GM21786 (cell line): Measurements from ENCODE around the gene SHROOM2.

ENCODE experiments used
- ATAC-seq: cut with Tn5 transposase; IDR thresholded peaks from one replicate; pipeline ENCODE4 v1.9.1; 2021; ENCODE audit not compliant: unreplicated experiment

The SHROOM2 gene

DNA sequence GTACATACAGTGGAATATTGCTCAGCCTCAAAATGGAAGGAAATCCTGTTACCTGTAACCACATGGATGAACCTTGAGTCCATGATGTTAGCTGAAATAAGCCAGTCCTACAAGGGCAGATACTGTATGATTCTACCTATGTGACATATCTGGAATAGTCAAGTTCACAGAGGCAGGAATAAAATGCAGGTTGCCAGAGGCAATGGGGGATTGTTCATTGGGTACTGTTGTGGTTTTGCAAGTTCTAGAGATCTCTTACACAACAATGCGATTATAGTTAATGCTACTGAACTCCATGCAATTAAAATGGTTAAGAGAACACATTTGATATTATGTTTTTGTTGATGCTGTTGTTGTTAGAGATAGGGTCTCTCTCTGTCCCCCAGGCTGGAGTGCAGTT lies 74.6 kb downstream of the SHROOM2 start:
- ATAC-seq, result no peak

DNA sequence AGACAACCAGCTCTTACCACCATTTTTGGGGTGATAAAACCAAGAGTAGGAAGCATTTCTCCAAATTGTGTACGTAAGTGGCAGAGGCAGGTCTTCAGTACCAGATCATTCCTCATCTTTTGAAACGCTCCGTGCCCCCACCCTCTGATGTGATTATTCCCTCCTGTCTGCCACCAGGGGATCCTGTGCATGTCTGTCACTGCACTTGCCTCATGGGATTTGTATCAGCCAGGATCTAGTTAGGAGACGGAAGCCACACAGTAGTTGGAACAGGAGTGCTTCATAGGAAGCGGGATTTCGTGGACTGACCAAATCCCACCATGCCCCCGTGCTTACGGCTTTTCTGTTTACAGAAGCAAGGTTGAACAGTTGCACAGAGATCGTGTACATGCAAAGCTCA lies 75.5 kb downstream of the SHROOM2 start:
- no peak for ATAC-seq

DNA sequence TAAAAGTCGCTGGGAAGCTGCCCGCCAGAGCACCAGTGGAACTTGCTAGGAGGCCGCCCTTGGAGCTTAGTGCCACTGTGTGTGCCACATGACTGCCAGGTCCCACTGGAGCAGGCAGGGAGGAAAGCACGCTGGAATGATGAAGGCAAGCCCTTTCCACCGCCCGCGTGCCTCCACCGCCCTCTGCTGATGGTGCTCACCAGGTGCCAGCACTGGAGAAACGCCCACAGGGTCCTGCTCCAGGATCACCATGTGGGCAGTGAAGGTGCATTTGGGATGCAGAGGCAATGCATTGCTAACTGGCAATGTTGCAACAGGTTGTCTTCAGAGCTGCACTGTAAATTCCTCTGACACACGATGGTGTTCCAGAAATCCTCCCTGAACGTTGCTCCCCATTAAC lies 76.3 kb downstream of the SHROOM2 start:
- ATAC-seq, result no peak

DNA sequence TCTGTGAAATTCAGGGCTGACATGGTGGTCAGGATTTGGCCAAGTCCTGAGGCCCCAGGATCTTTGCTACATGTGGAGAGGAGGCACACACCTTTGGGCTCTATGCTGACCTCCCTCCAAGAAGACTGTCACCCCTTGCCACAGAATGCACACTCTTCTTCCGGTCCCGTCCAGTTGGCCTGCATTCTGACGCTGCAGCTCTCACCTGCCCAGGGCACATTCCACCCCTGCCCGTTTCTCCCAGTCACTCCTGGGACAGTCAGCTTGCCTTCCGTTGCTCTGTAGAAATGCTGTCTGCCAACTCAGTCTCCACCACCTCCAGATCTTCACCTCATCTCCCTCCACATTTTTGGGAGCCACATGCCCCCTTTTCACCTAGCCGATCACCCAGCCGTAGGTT lies 76.7 kb downstream of the SHROOM2 start:
- ATAC-seq, result no peak

DNA sequence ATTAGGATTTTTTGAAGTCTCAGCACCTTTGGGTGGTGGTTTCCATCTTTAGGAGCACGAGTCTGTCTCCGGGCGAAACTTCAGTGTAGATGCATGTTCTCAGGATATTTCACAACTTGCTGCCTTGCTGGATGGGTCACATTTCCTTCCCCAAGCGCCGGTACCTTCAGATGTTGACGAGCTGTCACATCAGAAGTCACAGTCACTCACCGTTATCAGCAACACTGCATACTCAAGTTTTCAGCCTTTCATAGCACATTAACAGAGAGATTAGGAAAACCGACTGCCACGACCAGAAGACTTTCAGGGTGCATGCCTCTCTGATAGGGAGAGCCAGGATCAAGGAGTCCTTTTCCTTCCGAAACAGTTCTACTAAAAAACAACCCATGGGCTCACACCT lies 77.8 kb downstream of the SHROOM2 start:
- ATAC-seq, result no peak

DNA sequence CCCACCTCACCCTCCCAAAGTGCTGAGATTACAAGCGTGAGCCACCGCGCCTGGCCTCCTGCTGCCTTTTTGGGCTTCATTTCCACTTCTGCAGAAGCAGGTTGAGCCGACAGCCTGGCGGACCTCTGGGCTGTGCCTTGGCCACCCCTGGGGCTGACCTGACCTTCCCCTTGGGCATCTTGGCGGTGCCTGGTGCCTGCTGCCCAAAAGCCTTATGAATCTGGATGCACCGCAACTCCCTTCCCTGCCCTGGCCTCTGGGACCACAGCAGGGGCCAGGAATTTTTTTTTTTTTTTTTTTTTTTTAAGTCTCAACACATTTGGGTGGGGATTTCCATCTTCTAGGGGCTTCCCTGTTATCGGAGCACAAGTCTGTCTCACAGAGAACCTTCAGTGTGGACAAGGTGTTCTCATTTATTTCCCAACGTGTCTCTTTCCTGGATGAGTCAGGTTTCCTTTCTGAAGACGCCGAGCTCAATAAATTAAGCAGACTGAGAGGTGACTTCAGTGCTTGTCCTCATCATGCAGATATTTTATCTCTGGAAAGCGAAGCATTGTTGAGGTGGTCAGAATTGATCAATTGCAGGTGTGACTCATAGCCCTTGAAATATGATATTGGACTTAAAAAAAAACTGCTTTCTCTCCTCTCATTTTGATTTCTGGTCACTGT lies 79.7 kb downstream of the SHROOM2 start:
- no peak for ATAC-seq

DNA sequence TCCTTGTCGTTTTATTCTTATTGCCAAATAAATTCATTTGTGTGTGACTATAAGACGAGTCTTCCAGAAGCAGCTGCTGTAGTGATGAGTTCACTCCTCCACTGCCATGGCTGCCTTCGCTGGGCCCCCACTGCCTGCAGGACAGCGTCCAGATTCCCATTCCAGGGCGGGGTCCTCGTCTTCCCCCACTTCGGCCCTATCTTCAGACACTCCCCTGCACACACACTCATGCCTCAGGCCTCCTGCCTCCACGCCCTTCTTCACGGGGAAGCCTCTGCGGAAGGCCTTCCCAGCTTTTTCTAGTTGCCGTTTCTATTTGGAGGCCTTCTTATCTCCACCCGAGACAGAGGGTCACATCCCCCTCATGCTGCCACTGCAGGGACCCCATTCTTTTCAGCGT lies 80.4 kb downstream of the SHROOM2 start:
- no peak for ATAC-seq

DNA sequence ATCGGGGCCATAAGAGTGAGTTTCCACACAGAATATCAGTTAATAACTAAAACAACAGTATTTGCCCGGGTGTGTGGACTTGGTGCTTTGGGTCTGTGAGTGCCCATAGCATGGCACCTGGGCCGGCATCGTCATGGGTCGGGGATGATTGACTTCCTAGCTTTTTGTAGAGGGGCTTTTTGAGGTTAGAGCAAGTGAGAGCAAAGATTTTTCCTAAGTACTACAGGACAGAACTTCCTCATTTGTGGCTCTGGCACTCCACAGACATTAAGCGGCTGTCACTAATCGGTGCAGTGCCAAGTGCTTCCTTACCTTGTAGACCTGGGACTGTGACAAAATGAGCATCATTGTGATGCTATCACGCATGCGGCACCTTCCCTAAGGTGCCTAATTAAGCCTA lies 81.0 kb downstream of the SHROOM2 start:
- ATAC-seq, result no peak

DNA sequence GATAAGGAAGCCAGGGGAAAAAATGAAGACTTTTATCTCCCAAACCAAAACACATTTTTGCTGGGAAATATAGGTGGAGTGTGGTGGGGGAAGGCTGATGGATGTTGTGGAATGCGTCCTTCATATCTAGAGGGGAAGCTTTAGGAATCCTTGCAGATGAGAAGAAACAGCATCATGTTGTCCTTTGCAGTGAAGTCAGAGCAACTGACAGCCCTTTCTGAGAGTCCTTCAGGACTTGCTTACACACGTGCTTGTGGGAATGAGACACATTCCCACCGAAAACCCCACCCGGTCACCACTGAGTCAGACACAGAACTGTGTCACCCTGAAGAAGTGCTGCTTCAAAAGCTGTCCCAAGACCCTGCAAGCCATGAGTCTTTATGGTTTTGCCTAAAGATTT lies 81.5 kb downstream of the SHROOM2 start:
- ATAC-seq, result no peak

DNA sequence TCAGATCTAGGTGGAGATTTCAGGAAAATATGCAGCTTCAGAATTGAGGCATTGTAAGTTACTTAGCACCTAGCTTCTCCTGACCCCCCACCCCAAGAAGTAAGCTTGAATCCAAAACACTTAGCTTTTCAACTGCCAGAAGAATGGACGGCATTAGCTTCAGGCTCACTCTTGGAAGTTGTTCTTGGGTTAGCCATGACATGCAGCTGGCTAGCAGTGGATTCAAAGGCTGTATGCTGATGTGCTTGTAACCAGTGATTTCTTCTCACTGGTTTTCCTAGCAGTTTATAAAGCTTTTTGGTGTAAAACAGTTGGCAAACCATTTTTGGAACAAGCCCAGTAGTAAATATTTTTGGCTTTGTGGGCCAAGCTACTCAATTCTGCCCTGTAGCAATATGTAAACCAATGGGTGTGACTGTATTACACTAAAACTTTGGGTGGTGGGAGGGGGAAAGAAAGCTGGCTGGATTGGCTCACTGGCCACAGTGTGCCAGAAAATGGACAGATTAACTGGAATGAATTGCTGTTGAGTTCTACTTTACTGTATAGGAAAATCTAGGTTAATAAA lies 85.6 kb downstream of the SHROOM2 start:
- no peak for ATAC-seq

DNA sequence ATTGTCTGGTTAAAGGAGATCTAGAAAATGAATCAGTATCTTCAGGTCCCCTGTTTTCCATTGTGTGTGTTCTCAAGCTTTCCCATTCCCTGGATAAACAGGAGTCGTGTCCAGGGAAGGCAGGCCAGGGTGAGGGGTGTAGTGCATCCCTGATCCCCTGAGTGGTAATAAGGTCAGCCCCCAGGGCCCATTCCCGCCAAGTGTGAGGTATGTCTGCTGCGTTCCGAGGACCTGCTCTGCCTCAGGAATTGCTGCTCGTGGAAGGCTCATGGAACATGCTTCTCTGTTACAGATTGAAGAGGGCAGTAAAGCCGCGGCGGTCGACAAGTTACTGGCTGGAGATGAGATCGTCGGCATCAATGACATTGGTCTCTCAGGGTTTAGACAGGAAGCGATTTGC lies 87.1 kb downstream of the SHROOM2 start:
- ATAC-seq, result no peak

DNA sequence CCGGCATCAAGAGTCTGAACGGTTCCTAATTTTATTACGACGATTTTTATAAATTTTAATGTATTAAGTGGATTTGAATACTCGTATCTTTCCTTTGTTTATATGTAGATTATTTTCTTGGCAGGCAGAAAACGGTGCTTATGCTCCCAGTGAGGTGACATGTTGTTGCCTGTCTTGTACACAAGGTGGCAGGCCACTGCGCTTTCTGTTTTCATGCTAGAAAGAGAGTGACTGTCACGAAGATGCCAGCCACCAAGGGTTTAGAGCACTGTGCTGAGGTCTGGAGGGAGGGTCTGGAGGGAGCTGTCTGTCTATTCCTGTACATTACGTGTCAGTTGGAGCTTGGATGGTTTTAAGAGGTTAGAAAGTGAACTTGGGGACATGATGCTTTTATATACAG lies 87.7 kb downstream of the SHROOM2 start:
- ATAC-seq, result peak; percentile 92

DNA sequence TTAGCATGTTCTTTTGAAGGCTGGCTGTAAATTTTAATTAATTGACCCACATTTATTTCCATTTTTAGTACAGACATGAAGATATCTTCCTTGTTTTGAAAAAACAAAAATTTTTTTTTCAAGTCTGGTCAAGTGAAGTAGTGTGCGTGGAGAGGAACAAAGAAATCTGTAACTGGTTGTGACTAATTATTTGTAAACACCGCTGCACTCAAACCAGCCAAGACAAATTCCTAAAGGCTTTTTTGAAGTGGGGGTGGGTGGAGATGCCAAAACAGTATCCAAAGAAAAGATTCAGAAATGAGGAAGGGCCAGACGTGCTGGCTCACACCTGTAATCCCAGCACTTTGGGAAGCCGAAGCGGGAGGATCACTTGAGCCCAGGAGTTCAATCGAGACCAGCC lies 88.3 kb downstream of the SHROOM2 start:
- no peak for ATAC-seq

DNA sequence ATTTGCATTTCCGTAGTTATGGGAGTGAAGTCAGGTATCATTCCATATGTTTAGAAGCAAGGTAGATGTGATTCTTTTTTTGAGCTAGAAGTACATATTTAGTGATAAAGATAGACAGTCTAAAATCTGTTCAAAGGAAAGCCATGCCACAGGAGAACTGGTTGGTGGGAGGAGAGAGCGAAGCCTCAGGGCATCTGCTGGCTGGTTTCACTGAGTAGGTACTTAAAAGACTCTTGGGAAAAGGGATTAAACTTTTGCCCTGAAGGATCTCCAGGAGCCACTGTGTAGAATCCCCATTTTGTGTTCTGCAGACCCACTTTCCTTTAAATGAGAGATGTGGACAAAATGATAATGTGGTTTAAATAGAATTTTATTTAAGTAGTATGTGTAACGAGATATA lies 89.6 kb downstream of the SHROOM2 start:
- no peak for ATAC-seq

DNA sequence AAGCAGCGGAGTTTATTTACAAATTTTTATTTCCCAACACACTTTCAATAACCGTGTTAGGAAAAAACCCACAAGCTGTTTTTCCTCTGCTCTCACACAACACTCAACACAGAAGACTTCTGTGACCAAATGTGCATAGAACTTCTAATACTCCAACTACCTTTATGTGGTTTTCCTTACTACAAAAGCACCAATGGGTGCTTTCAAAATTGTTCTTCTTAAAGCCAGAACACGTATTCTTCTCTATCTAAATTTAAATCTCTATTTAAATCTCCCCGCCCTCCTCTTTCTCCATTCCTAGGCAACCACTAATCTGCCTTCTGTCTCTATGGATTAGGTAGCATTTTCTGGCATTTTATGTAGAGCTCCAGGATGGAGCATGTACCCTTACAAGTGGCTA lies 90.0 kb downstream of the SHROOM2 start:
- ATAC-seq, result no peak

DNA sequence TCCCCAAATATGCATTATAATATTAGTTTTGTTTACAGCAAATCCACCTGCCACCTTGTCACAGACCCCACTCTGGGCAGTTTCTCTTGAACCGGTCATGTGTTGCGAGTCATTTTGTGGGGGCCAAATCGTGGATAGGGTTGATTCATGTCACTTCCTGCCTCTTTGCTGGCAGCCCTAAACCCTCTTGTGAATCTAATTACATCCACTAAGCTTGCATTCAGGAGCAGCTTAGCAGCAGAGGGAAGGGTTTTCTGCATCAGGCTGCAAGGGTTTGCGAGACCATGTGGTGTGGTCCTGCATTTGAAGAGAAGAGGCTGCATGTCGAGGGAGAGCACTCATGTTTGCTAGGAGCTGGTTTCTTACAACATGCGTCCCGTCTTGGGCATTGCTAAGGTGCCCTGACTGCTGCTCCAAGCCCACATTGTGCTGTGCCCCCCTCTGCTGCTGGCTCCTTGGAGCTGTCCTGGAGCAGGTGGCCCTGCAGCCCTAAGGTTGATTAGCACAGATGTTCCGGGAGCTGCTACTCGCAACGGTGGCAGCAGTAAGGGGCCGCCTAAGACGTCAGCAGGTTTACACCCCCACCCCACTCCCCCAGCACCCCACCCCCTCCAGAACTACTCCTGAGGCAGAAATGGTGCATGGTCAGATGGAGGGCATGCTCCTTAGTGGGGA lies 92.1 kb downstream of the SHROOM2 start:
- ATAC-seq, result no peak

DNA sequence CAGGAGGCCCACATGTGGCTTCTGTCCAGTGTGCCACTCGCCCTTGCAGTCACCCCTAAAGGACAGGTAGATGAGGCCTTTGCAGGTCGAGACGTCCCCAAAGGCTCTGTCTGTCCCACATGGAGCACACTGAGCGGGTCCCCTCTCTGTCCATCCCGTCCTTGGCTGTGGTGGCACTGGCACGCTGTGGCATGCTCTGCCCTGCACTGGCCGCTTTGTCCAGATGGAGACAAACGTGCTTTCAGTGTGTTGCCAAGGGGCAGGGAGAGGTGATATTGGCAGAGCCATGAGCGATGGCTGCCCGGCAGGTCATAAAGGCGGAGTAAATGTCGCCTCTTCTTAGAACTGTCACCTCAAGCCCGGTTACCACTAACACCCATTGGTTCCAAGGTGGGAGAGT lies 94.0 kb downstream of the SHROOM2 start:
- no peak for ATAC-seq

DNA sequence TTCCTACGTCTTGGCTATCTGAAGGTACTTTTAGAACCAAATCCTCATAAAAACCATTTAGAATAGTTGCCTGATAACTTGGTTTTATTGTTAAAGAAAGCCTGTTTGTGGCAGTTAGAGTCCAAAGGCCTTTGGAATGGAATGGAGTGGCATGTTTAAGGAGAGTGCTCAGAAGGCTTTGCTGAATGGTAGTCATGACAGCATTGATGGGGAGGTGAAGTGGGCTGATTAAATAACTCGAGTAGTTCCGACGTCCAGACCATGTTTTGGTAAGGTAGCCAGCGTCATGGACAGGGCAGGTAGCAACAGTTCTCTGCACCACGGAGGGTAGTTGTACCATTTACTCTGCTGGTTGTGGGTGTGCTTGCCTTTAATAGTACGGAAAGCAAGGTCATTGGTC lies 94.6 kb downstream of the SHROOM2 start:
- ATAC-seq, result no peak

DNA sequence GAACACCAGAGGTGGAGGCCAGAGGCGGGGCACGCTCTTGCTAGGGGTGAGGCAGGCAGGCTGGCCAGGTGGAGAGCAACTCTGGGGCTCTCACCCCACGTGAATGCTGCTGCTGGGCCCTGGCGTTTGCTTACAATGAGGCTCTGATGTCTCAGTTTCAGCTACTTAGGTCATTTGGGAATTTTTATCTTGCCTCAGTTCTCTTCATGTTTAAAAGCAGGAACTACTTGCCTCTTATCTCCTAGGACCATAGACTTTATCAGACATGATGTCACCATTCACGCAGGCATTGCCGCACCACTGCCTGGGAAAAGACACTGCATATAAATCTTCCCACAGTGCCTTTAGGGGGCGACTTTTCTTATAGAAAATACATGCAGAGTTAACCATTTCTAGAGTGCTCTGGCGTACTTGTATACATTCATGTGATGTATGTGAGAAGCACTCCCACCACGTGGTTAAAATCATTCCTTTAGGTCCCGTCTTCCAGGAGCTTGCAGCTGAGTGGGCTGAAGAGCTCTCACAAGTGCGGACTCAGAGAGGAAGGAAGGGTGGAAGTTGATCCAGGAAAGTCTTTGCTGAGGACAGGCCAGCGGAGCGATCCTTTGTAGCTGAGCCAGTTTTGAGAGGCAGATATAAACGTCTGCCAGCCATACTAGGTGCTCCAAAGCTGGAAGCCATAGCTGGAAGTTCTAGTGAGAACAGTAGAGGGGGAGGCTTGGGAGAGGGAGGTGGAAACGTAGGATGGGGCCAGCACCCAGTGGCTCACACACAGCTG lies 96.6 kb downstream of the SHROOM2 start:
- no peak for ATAC-seq

DNA sequence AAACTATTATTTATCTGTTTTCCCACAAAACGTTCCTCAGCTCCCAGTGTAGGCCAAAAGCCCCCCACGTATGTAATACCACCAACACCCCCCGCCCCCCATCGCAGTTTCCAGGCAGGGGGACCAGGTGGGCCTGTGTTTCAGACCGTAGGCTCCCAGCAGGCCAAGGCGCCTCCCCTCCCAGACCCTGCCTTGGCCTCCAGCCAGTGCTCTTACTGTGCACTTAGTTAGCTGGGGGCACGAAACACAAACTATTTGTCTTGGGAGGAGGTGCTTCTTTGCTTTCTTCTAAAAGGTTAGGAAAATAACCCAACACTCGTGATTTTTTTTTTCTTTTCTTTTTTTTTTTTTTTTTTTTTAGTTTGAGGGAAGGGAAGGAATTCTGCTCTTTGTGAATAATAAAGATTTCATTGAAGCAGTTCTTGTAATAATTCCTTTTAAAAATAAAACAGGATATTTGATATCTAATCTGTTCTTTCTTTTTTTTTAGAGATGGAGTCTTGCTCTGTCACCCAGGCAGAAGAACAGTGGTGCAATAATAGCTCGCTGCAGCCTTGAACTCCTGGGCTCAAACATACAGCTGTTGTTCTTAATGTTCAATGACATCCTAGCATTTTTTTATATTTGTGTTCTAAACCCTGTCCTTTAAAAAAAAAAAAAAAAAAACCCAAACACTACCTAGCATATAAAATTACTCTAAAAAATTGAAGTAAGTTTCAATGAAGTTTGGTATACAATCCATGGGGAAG lies 98.0 kb downstream of the SHROOM2 start:
- ATAC-seq, result no peak

DNA sequence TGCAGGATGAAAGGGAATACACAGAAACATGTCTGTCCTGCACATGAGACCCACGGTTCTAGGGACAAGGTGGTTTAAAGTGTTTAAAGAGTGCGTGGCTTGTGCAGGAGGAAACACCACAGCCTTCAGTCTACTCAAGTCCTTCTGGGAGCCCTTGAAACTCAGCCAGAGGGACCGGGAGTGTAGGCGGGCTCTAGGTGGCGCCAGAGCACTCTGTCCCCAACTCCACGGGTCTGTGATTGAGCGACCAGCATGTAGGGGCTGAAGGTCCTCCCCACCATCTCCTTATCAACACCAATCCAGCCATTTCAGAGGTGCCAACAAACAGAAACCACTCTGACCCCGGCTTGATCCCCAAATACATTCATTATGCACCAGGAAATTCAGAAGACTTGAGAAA lies 98.9 kb downstream of the SHROOM2 start:
- ATAC-seq, result peak; percentile 79
